ENCODE measurements around the gene SCARF1.

The SCARF1 gene

DNA sequence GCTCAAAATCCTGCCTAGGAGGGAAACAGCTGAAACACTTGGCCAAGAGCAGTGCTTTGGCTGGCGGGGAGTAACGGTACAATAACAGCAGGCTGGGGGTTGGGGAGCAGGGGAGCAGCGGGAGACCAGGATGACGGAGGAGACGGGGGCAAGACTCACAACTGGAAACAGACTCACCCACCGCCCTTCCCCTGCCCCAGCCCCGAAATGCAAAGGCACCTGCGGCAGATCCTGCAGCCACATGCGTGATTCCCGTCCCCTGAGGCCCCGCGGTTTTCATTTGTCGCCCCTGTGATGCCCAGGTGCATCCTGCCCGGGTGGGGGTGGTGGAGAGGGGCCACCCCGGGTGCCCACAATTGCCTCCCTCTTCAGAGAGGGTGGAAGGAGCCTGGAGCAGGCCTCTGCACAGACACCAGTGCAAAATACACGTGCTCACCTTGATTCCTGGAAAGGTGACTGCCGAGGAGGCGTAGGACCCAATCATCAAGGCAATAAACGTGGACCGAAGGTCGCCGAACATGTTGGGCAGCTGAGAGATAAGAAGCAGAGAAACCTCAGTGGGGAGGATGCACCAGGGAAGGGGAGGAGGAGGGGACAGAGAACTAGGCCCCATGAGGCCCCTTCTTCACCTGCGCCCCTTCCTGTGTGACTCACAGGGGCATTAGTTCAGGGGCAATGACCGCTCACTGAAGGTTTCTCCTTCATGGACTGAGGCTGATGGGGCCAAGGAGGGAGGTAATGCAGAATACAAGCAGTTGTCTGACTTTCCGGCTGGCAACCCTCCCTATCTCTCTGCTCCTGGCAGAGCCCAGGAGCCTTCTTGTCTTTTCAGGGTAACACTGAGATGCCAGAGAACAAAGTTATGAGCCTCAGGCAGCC, 52.5 kb downstream of the SCARF1 start:
- no peak for DNase-seq

- no peak for DNase-seq
Observed at GRCh38 chr17:1591474-1592090, 54.0 kb downstream of the SCARF1 start.

DNA sequence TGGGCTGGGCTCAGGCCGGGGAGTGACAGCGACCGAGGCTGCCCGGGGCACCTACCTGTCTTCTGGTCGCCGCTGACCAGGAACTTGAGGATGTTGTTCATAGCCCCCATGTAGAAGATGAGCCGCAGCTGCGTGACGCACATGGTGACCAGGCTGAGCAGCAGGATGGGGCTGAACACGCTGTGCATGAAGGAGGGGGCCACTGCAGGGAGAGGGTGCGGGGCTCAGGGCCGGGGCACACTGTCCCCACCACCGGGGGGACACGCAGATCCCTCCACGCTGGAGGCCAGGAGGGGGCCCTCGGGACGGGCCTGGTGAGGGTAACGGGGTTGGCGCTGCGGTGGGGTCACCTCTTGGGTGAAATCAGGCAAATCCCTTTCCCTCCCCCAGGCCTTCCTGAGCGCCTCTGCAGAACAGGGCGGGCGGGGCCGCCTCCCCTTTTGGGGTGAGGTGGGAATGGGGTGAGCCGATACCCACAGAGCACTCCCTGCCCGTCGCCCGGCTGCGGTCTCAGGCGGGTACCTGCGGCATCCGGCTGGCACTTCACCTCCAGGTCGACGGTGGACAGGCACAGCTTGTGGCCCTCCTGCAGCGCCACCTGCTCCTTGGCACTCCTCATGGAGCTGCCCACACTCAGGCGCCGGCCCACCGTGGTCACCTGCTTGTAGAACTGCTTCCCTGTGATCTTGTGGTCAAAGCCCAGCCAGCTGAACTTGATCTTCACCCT, 54.6 kb downstream of the SCARF1 start:
- no peak for DNase-seq

DNA sequence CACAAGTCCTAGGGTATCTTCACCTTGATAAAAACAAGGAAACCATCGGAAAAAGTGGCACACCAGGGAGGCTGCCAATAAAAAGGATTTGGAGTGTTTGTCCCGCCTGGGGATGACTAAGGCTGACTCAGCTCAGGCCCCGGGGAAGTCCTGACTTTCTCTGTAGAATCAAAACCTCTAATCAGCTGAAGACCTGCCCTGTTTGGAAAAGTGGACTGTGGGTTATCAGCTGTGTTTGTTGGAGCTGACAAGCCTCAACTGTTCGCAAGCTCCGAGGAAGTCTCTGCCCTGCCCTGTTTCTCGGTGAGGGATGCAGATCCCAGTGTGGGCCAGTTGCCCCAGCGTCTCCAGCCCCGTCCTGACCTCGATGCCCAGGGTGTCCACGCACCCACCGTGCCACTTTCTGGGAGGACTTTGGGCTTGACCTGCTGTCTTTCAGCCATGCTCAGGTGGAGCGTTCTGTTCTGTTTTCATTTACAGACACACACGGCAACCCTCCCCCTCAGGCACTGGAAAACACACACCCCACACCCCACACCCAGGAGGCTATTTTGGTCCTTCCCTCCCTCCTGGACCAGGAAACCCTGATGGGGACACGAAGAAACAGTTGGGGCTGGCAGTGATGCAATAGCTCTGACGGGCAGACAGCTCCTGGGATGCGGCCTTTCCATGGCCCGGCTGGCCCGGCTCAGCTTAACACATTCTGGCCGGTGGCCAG, 55.3 kb downstream of the SCARF1 start:
- no peak for DNase-seq

- no peak for DNase-seq
Observed at GRCh38 chr17:1588821-1589585, 56.5 kb downstream of the SCARF1 start.

GRCh38 chr17:1584167-1584566, 61.4 kb downstream of the SCARF1 start:
- DNase-seq = no peak
